Measurements from ENCODE around the gene ITPR2. TPM values are rescaled to one million over a fixed set of nuclear protein-coding genes. Genes with fewer than 3 reads are reported as not detected.

ITPR2 gene
- 100 to 1,000 TPM in 1 of 2 donors, 10 to 100 TPM in 1; 73.4 to 133 TPM for total RNA-seq
- polyA plus RNA-seq (ENCODE audit: insufficient read length in 2 of 2): 10 to 100 TPM; 30.9 to 72.9 TPM
- long read RNA-seq, donor 1: 0 reads
- long read RNA-seq, donor 2, partial matches to known transcripts: 7 of 7 reads
- long read RNA-seq, donor 2, other reads (novel, unspliced or antisense): 0 of 7 reads
- long read RNA-seq, donor 3: 0 reads
- long read RNA-seq, donor 4: 0 reads

GRCh38 chr12:26832822-26833742, at the start of gene ITPR2:
Gene ITPR2 (minus strand): TSS chr12:26833194. CDS start chr12:26832781, 413 bp downstream.
- Histone ChIP-seq H3K4me1 (ENCODE audit: control insufficient read depth, insufficient read depth, low read length) (peaks cover 13% of the 10 kb centered on the region), H3K9me3 (ENCODE audit: control insufficient read depth, insufficient read depth, low read length) (no peaks in the 10 kb centered on the region), H3K27ac (ENCODE audit: low read depth, low read length) (peak within 1 kb of the TSS; percentile 87), H3K4me3 (ENCODE audit: low read depth, low read length) (peak within 1 kb of the TSS; percentile 90), H3K36me3 (ENCODE audit: control insufficient read depth, insufficient read depth, low read length) (no peaks in the 10 kb centered on the region), H3K27me3 (ENCODE audit: control insufficient read depth, insufficient read depth, low read length) (no peaks in the 10 kb centered on the region)
- WGBS (ENCODE audit: insufficient coverage): 0% methylated on average over 91 of the region's 92 CpGs
- peak in 5 of 6 donors; percentile 75 to 96 (median 88) for DNase-seq (ENCODE audit: low read depth in 4 of 6, low spot score in 6 of 6)

DNA sequence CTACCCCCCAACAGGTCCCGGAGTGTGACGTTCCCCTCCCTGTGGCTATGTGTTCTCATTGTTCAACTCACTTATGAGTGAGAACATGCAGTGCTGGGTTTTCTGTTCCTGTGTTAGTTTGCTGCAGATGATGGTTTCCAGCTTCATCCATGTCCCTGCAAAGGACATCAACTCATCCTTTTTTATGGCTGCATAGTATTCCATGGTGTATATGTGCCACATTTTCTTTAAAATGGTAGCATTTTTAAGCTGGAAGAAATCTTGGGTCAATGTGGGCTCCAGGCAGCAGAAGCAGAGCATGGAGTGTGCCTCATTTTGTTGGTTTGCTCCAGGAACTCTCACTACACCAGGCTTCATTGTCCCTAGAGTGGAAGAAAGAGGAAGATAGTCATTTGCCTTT, 47.6 kb upstream of the ITPR2 start:
- Histone ChIP-seq H3K27me3 (ENCODE audit: control insufficient read depth, insufficient read depth, low read length) (no peaks in the 10 kb centered on the region), H3K27ac (ENCODE audit: low read depth, low read length) (no peak overlapping the region), H3K9me3 (ENCODE audit: control insufficient read depth, insufficient read depth, low read length) (no peaks in the 10 kb centered on the region), H3K36me3 (ENCODE audit: control insufficient read depth, insufficient read depth, low read length) (no peaks in the 10 kb centered on the region), H3K4me1 (ENCODE audit: control insufficient read depth, insufficient read depth, low read length) (peaks cover 4% of the 10 kb centered on the region), H3K4me3 (ENCODE audit: low read depth, low read length) (no peak overlapping the region)
- no CpG with 5 or more reads among the region's 2 CpGs for WGBS (ENCODE audit: insufficient coverage)
- DNase-seq (ENCODE audit: low read depth in 4 of 6, low spot score in 6 of 6): no peak

- DNase-seq (ENCODE audit: low read depth in 4 of 6, low spot score in 6 of 6): peak in 4 of 6 donors; percentile 55 to 81 (median 66)
- 28% methylated on average over 3 of the region's 6 CpGs for WGBS (ENCODE audit: insufficient coverage)
- Histone ChIP-seq H3K9me3 (ENCODE audit: control insufficient read depth, insufficient read depth, low read length) (no peaks in the 10 kb centered on the region), H3K4me3 (ENCODE audit: low read depth, low read length) (no peak overlapping the region), H3K27me3 (ENCODE audit: control insufficient read depth, insufficient read depth, low read length) (no peaks in the 10 kb centered on the region), H3K4me1 (ENCODE audit: control insufficient read depth, insufficient read depth, low read length) (no peaks in the 10 kb centered on the region), H3K36me3 (ENCODE audit: control insufficient read depth, insufficient read depth, low read length) (no peaks in the 10 kb centered on the region), H3K27ac (ENCODE audit: low read depth, low read length) (no peak overlapping the region)
Observed at GRCh38 chr12:26878661-26879119, 45.7 kb upstream of the ITPR2 start.

DNA sequence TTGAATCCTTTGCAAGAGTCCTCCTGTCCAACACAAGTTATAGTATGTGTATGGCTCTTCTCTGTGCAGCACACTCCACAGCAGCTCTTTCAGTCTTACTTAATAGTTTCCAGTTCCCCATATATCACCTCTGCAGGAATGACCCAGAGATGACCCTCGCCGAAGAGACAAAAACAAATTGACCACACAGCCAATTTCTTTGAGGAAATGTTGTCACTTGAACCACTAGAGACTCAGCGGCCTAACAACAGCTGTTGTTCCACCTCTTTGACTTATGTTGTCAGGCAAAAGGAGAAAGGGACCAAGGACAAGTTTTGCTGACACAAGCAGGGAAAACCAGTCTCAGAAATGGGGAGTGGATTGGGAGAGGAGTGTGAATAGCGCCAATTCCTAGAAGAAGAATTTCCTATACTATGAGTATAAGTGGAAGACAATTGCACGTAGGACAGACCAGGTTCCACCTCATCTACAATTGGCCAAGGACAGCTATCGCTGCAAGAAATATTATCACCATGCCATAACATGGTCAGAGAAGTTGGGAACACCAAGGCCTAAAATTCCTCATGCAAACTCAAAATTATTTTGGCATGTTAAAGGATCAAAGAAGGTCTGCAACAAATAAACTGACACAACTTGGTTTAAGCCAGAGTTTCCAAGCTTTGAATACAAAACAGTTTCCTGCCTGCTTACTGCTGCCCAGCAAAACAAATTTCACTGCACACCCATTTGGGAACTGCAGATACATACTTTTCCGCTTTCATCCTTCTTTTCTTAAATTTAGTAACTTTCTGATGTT, 41.7 kb upstream of the ITPR2 start:
- 60% methylated on average over 4 of the region's 7 CpGs for WGBS (ENCODE audit: insufficient coverage)
- Histone ChIP-seq H3K4me3 (ENCODE audit: low read depth, low read length) (no peak overlapping the region), H3K27ac (ENCODE audit: low read depth, low read length) (no peak overlapping the region), H3K36me3 (ENCODE audit: control insufficient read depth, insufficient read depth, low read length) (no peaks in the 10 kb centered on the region), H3K27me3 (ENCODE audit: control insufficient read depth, insufficient read depth, low read length) (no peaks in the 10 kb centered on the region), H3K9me3 (ENCODE audit: control insufficient read depth, insufficient read depth, low read length) (no peaks in the 10 kb centered on the region), H3K4me1 (ENCODE audit: control insufficient read depth, insufficient read depth, low read length) (no peaks in the 10 kb centered on the region)
- peak in 1 of 6 donors; percentile 28 for DNase-seq (ENCODE audit: low read depth in 4 of 6, low spot score in 6 of 6)

GRCh38 chr12:26872625-26873024, 39.6 kb upstream of the ITPR2 start:
- H3K27ac ChIP-seq (ENCODE audit: low read depth, low read length): no peak overlapping the region
- no peak for DNase-seq (ENCODE audit: low read depth in 4 of 6, low spot score in 6 of 6)
- H3K4me3 ChIP-seq (ENCODE audit: low read depth, low read length): no peak overlapping the region
- WGBS (ENCODE audit: insufficient coverage): no CpG with 5 or more reads among the region's 1 CpG
- H3K36me3 ChIP-seq (ENCODE audit: control insufficient read depth, insufficient read depth, low read length): no peaks in the 10 kb centered on the region
- no peaks in the 10 kb centered on the region for H3K4me1 ChIP-seq (ENCODE audit: control insufficient read depth, insufficient read depth, low read length)
- no peaks in the 10 kb centered on the region for H3K9me3 ChIP-seq (ENCODE audit: control insufficient read depth, insufficient read depth, low read length)
- H3K27me3 ChIP-seq (ENCODE audit: control insufficient read depth, insufficient read depth, low read length): no peaks in the 10 kb centered on the region

- Histone ChIP-seq H3K27me3 (ENCODE audit: control insufficient read depth, insufficient read depth, low read length) (no peaks in the 10 kb centered on the region), H3K27ac (ENCODE audit: low read depth, low read length) (no peak overlapping the region), H3K36me3 (ENCODE audit: control insufficient read depth, insufficient read depth, low read length) (no peaks in the 10 kb centered on the region), H3K4me1 (ENCODE audit: control insufficient read depth, insufficient read depth, low read length) (no peaks in the 10 kb centered on the region), H3K9me3 (ENCODE audit: control insufficient read depth, insufficient read depth, low read length) (no peaks in the 10 kb centered on the region), H3K4me3 (ENCODE audit: low read depth, low read length) (no peak overlapping the region)
- DNase-seq (ENCODE audit: low read depth in 4 of 6, low spot score in 6 of 6): no peak
- WGBS (ENCODE audit: insufficient coverage): no CpG with 5 or more reads among the region's 2 CpGs
Observed at GRCh38 chr12:26871985-26872384, 39.0 kb upstream of the ITPR2 start.

GRCh38 chr12:26870491-26871419, 37.8 kb upstream of the ITPR2 start:
- H3K36me3 ChIP-seq (ENCODE audit: control insufficient read depth, insufficient read depth, low read length): no peaks in the 10 kb centered on the region
- H3K4me1 ChIP-seq (ENCODE audit: control insufficient read depth, insufficient read depth, low read length): no peaks in the 10 kb centered on the region
- WGBS (ENCODE audit: insufficient coverage): 49% methylated on average over 3 of the region's 11 CpGs
- peak in 2 of 6 donors; percentile 13 to 57 for DNase-seq (ENCODE audit: low read depth in 4 of 6, low spot score in 6 of 6)
- H3K27ac ChIP-seq (ENCODE audit: low read depth, low read length): no peak overlapping the region
- H3K9me3 ChIP-seq (ENCODE audit: control insufficient read depth, insufficient read depth, low read length): no peaks in the 10 kb centered on the region
- H3K27me3 ChIP-seq (ENCODE audit: control insufficient read depth, insufficient read depth, low read length): no peaks in the 10 kb centered on the region
- no peak overlapping the region for H3K4me3 ChIP-seq (ENCODE audit: low read depth, low read length)

DNA sequence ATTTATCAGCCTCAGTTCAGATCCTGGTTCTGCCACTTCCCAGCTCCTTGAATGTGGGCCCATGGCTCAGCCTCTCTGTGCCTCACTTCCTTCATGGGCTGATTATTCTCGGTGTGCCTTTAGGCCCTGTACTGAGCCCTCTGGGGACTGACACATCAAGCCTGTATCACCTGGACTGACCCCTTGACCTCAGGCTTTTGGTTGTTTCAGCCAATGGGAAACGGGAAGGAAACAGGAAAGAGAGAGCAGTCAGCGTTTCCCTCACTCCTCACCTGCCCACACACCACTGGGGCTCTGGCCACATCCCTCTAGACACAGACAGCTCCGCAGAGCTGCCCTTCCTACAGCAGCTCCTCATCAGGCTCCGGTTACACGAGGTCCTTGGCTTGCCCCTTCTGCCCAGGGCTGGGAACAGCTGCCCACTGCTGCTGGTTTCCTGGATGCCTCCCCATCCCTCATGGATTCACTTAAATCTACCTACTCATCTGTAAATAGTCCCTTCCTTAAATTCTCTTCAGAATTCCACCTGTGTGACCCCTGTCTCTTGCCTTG, 37.0 kb upstream of the ITPR2 start:
- 78% methylated on average over 4 of the region's 6 CpGs for WGBS (ENCODE audit: insufficient coverage)
- Histone ChIP-seq H3K36me3 (ENCODE audit: control insufficient read depth, insufficient read depth, low read length) (no peaks in the 10 kb centered on the region), H3K27ac (ENCODE audit: low read depth, low read length) (no peak overlapping the region), H3K4me3 (ENCODE audit: low read depth, low read length) (no peak overlapping the region), H3K4me1 (ENCODE audit: control insufficient read depth, insufficient read depth, low read length) (no peaks in the 10 kb centered on the region), H3K9me3 (ENCODE audit: control insufficient read depth, insufficient read depth, low read length) (no peaks in the 10 kb centered on the region), H3K27me3 (ENCODE audit: control insufficient read depth, insufficient read depth, low read length) (no peaks in the 10 kb centered on the region)
- DNase-seq (ENCODE audit: low read depth in 4 of 6, low spot score in 6 of 6): no peak
